GM19372 (cell line): ENCODE measurements around the gene VIT.

Source experiments
- ATAC-seq: cut with Tn5 transposase; IDR thresholded peaks from one replicate; pipeline ENCODE4 v1.9.1; 2021; ENCODE audit warnings: mild to moderate bottlenecking, low read depth, moderate library complexity; ENCODE audit not compliant: unreplicated experiment

Gene VIT, protein sequence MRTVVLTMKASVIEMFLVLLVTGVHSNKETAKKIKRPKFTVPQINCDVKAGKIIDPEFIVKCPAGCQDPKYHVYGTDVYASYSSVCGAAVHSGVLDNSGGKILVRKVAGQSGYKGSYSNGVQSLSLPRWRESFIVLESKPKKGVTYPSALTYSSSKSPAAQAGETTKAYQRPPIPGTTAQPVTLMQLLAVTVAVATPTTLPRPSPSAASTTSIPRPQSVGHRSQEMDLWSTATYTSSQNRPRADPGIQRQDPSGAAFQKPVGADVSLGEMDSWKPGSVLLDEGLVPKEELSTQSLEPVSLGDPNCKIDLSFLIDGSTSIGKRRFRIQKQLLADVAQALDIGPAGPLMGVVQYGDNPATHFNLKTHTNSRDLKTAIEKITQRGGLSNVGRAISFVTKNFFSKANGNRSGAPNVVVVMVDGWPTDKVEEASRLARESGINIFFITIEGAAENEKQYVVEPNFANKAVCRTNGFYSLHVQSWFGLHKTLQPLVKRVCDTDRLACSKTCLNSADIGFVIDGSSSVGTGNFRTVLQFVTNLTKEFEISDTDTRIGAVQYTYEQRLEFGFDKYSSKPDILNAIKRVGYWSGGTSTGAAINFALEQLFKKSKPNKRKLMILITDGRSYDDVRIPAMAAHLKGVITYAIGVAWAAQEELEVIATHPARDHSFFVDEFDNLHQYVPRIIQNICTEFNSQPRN

GRCh38 chr2:36696533-36696932, at the start of gene VIT:
TSS of gene VIT (plus strand) at chr2:36696707. CDS start at chr2:36716371, 19,664 bp downstream.
- no peak for ATAC-seq

DNA sequence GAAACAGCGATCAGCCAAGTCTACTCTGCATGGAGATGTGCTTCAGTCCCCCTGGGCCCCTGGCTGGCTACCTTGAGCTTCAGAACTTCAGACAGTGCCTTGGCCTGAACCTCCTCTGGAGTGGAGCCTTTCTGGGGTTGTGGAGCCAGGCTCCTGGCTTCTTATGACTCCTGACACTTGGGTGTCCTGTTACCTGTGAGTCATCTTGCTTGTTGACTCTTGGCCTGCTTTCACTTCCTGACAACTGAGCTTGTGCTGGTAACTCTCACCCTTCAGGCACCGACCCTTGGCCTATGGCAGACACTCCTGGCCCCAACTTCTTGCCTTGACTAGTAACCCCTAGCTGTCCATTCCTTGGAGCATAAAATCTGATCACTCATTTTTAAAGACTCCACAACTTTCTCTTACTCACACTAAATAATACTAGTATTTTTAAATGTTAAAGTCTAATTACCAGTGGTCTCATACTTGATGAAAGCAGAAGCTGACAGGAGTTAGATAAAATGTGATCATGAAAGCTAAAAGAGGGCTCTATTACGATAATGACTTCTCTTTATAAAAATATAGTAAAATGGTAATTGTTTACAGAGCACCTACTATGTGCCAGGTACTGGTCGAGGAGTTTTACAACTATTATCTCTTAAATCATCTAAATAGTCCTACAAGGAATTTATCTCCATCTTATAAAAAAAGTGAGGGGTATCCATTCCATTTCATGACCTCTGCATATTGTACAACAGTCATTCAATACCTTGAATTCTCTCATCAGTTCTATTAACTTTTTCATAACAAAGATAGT, 46.3 kb upstream of the VIT start:
- peak; percentile 66 for ATAC-seq

GRCh38 chr2:36653155-36653554, 43.4 kb upstream of the VIT start:
- no peak for ATAC-seq

DNA sequence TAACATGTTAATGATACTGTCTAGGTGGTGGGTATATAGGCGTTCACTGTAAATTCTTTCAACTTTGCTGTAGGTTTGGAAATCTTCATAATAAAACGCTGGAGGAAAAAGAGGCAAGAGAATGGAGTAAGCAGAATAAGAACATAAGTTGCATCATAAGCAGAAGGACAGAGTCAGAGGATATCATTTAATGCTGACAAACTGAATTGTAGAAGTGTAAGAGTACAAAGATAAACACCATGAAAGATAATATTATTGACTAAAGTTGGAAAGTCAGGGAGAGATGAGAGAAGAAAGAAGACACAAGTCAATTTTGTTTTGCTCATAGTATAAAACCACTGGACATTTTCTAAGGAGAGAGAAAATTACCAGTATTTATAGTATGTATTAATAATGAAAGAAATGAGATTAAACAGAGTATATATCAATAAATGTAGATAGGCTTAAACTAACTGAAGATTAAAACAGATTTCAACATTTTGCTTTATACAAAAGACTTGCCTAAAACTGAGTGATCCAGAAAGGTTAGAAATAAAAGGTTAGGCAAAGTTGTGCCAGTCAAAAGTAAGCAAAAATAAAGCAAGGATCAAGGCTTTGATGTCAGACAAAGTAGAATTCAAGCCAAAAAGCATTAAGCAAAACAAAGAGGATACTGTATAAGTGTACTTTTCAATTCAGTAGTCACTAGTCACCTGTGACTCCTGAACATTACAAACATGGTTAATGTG, 42.4 kb upstream of the VIT start:
- no peak for ATAC-seq

GRCh38 chr2:36655453-36655852, 41.1 kb upstream of the VIT start:
- no peak for ATAC-seq

DNA sequence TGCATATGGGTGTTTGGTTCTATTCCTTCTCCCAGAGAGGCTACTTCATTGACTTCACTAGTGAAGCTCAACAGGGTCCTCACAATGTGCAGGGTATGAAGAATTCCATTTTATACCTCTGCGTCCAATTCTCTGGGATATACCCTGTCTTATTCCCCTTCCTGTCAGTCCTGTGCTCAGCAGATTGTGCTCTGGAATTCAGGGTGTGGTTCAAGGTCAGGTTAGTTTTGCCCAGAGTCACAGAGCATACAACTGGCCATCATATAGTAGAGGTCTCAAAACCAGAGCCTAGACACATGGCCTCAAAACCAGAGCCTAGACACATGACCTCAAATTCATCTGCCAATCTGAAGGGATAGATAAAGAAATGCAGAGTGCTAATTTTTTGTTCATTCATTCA, 38.8 kb upstream of the VIT start:
- ATAC-seq, result no peak

DNA sequence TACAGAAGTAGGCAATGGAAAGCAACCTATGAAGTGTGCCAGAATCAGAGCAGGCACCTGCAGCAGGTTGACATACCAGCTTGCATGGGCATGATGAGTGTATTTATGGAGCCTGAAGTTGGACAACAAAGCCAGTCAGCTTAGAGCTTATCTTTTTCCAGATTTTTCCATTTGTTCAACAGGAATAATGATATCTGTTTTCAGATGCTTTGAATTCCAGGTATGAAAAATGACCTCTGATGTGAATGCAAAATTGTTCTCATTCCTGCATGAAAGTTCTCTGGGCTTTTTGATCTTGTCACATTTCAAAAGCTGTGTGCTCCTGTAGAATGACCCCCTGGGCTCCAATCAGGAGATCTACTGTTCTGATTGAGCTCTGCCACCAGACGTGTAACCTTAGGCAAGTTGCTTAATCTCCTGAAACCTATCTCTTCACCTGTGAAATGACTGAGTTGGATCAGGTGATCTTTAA, 38.2 kb upstream of the VIT start:
- no peak for ATAC-seq

GRCh38 chr2:36659218-36659617, 37.3 kb upstream of the VIT start:
- ATAC-seq, result no peak

DNA sequence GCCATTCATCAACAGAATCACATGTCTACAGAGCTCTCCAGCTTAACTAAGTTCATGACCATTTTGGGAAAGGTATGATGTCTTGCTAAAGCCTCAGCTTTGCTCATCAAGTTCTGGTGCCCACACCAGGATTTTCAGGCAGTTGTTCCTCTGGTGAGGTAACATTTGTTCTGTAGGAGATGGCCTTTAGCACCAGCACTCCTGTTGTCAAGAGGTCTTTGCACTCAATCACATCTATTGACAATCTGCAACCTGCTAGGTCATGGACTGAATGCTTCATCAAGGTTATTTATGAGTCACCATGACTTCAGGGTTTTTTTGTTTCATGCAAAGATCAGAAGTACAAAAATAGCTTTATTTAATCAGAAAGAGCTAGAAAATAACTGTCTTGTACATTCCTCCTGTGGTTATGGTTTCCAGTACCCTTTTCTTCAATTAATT, 36.6 kb upstream of the VIT start:
- no peak for ATAC-seq

DNA sequence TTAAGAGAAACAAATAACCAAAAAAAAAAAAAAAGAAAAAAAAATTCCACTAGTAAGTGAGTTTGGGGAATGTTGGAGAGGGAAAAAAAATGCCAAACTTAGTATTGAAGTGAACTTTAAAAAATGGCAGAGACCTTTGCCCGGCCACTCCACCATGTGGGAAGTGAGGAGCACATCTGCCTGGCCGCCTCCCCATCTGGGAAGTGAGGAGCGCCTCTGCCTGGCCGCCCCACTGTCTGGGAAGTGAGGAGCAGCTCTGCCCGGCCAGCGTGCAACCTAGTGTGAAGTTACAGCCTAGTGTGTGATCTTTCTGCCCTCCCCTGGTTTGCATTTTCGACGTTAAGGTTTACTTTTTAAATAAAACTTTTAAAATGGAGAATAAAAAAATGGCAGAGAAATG, 33.9 kb upstream of the VIT start:
- no peak for ATAC-seq

DNA sequence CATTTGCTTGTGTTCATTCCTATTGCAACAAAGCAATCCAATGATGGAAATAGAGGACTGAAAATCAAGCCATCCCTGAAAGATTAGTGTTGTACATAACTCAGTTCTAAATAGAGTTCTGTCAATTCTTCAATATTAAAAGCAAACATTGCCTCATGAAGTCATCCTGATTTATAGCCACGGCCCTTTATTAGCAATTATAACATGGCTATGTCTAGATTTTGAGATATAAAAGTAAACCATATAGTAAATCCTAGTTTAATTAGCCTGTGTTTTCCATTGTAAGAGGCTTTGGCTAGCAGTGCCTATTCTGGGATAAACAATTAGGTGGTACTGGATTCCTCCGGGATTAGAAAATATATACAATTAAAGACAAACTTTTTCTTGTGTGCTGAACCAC, 33.2 kb upstream of the VIT start:
- ATAC-seq, result no peak

DNA sequence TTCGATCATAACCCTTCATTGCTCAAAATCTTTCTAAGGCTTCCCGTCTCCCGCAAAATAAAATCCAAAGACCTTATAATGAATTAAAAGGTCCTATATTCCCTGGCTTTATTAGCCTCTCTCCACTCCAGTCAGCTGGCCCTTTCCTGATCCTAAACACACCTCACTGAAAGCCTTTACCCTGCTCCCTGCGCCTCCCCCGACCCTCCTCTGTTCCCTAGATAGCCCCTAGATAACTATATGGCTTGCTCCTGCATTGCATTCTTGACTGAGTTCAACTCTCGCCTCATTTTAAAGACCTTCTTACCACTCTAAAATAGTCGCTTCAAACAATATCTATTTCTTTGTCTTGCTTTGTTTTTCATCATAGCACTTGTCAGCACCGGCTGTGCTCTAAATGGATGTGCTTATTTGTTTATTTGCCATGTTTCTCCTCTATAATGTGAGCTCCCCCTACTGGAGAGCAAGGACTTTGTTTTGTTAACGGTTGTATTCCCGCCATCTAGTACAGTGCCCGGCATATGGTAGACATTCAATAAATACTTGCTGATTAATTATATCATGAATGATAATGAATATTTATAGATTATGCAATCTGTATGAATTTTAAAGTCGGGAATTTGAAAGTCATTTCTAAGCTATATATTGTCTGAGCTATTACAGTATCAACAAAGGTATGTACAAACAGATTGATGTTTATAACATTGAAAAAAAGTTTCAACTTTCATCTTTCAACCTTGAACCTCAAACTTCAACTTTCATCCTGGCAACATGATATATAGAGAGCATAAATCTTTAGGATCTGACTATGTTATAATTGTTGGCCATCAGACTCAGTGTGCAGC, 32.4 kb upstream of the VIT start:
- peak; percentile 90 for ATAC-seq

DNA sequence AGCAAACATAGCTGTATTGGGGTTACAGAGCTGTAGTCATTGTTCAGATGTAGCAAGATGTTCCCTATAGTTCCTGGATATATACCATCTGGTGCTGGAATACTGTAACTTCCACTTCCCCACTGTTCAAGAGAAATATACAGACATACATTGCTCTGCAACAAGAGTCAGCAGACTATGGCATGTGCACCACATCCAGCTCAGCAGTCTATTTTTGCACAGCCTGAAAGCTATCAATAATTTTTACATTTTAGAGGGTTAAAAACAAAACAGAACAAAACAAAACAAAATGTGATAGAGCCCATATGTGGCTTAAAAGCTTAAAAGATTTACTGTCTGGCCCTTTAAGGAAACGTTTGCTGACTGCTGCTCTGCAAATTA, 31.8 kb upstream of the VIT start:
- ATAC-seq, result no peak

DNA sequence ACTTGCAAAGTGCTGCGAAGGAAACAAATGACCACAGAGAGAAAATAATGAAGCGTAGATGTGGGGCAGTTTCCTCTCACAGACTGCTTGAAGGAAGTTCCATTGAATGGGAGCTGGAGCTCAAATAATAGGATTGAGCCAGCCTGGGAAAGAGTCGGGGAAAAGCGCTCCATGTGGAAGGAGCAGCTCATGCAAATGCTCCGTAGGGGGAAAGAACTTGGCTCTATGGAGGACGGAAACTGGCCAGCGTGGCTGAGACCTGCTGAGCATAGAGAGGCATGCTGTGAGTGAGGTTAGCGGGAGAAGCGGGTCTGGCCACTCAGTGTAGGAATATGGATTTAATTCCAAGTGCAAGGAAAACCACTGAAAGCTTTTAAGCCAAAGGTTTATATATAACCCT, 28.6 kb upstream of the VIT start:
- no peak for ATAC-seq

- ATAC-seq, result no peak
These were observed 25.5 kb upstream of the VIT start for GRCh38 chr2:36670881-36671595.

- ATAC-seq, result no peak
These were observed 24.8 kb upstream of the VIT start for GRCh38 chr2:36671731-36672130.

GRCh38 chr2:36672199-36672598, 24.3 kb upstream of the VIT start:
- no peak for ATAC-seq

DNA sequence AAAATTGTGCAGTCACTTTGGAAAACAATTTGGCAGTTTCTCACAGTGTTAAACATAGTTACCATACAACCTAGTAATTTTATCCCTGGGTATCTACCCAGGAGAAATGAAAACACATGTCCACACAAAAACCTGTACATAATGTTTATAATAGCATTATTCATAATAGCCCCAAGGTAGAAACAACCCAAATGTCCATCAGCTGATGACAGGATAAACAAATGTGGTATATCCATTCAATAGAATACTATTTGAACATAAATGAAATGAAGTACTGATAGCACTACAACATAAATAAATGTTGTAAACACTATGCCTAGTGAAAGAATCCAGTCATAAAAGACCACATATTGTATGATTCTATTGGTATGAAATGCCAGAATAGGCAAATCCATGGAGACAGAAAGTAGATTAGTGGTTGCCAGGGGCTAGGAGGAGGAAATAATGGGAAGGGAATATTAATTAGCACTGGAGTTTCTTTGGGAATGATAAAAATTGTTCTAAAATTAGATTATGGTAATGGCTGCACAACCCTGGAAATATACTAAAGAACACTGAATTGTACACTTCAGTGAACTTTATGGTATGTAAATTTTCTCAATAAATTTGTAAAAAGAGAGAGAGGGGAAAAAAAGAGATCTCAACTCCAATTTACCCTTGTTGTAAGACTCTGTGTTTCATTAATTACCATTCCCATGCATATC, 20.8 kb upstream of the VIT start:
- no peak for ATAC-seq
